Colonic mucosa (tissue), 4 donors: Measurements from ENCODE around the gene DDX39A. TPM values are rescaled to one million over a fixed set of nuclear protein-coding genes. Genes with fewer than 3 reads are reported as not detected.

Experiments
- DNase-seq: peaks from one replicate; pipeline ENCODE4 v3.0.0-alpha.2; 2020
- H3K27ac ChIP-seq: fragments of 200-600 bp; one replicate; pipeline ENCODE4 v1.8.0; 2021
- H3K27me3 ChIP-seq: fragments of 200-600 bp; one replicate; pipeline ENCODE4 v1.8.0; 2021
- H3K36me3 ChIP-seq: fragments of 200-600 bp; one replicate; pipeline ENCODE4 v1.8.0; 2021
- H3K4me1 ChIP-seq: fragments of 200-600 bp; one replicate; pipeline ENCODE4 v1.8.0; 2021; ENCODE audit warnings: mild to moderate bottlenecking
- H3K4me3 ChIP-seq: fragments of 200-600 bp; one replicate; pipeline ENCODE4 v1.8.0; 2021
- H3K9ac ChIP-seq, 2 donors: one replicate each; pipeline ENCODE4 v1.7.0; 2013; ENCODE audit warnings: control low read depth in 2 of 2, low read depth in 2 of 2, low read length in 2 of 2
- H3K9me3 ChIP-seq: fragments of 200-600 bp; one replicate; pipeline ENCODE4 v1.8.0; 2021
- CTCF ChIP-seq: fragments of 200-600 bp; IDR thresholded peaks from one replicate; pipeline ENCODE4 v1.8.0; 2022; ENCODE audit warnings: antibody characterized with exemption, mild to moderate bottlenecking
- intact Hi-C: fragments of 100-400 bp; cut with DNase I; formaldehyde crosslinking; loops from one replicate; pipeline ENCODE4 v1.14.1; 2022
- total RNA-seq, 2 donors: library from RNA; stranded (reverse); fragmentation: NEBNext Ultra II Directional in 1 of 2; extraction: Animal tissue kit (Norgen Biotek cat#: 25700) in 1 of 2; gene quantifications; one replicate each; pipeline ENCODE4 v1.2.1, GENCODE V29; 2021
- donor health status: healthy.
- donor health status: DM: no; HTN: no; CAD: no.
- donor health status: DM: no; HTN: no; CAD: no.

Gene DDX39A
- total RNA-seq, 2 donors from 2014 or later: 55.2 to 160 TPM

GRCh38 chr19:14437578-14438140, 18.5 kb upstream of the DDX39A start:
- H3K36me3 ChIP-seq: no peaks in the 10 kb centered on the region
- no peak overlapping the region for H3K27ac ChIP-seq
- intact Hi-C loops: loop anchor here (10.0 kb wide), 1 partner anchor 47 kb away; no protein-coding TSS in a partner anchor
- H3K4me3 ChIP-seq: no peak overlapping the region
- H3K4me1 ChIP-seq: peaks cover 8% of the 10 kb centered on the region
- TF ChIP-seq CTCF: no peak
- no peak overlapping the region for H3K9ac ChIP-seq
- DNase-seq: no peak
- H3K9me3 ChIP-seq: no peaks in the 10 kb centered on the region
- no peaks in the 10 kb centered on the region for H3K27me3 ChIP-seq

GRCh38 chr19:14435320-14436050, 16.3 kb upstream of the DDX39A start:
- Histone ChIP-seq H3K9ac (peak overlapping the region in 1 of 2 donors; percentile 73), H3K4me1 (peaks cover 8% of the 10 kb centered on the region)
- no peak for TF ChIP-seq CTCF

GRCh38 chr19:14434543-14435319, 15.6 kb upstream of the DDX39A start:
- intact Hi-C loops: loop anchor here (10.0 kb wide), 1 partner anchor 50 kb away; no protein-coding TSS in a partner anchor
- Histone ChIP-seq H3K9ac (peak overlapping the region; percentile 19 to 73), H3K36me3 (no peaks in the 10 kb centered on the region), H3K9me3 (no peaks in the 10 kb centered on the region), H3K27ac (peak overlapping the region; percentile 51), H3K4me1 (peaks cover 8% of the 10 kb centered on the region), H3K4me3 (no peak overlapping the region), H3K27me3 (no peaks in the 10 kb centered on the region)
- TF ChIP-seq CTCF: no peak
- DNase-seq: peak; percentile 52

More at GRCh38 chr19:14435320-14436050, 16.3 kb upstream of the DDX39A start:
- no peak for DNase-seq
- Histone ChIP-seq H3K27me3 (no peaks in the 10 kb centered on the region), H3K36me3 (no peaks in the 10 kb centered on the region), H3K4me3 (no peak overlapping the region), H3K27ac (peak overlapping the region; percentile 51), H3K9me3 (no peaks in the 10 kb centered on the region)
- intact Hi-C loops: loop anchor here (10.0 kb wide), 1 partner anchor 49 kb away; no protein-coding TSS in a partner anchor

- no peaks in the 10 kb centered on the region for H3K36me3 ChIP-seq
- H3K27ac ChIP-seq: peak overlapping the region; percentile 51
- TF ChIP-seq CTCF: no peak
- H3K9me3 ChIP-seq: no peaks in the 10 kb centered on the region
- H3K27me3 ChIP-seq: no peaks in the 10 kb centered on the region
- H3K4me1 ChIP-seq: peaks cover 8% of the 10 kb centered on the region
- peak; percentile 80 for DNase-seq
- H3K4me3 ChIP-seq: peak overlapping the region; percentile 65
- intact Hi-C loops: loop anchor here (10.0 kb wide), 1 partner anchor 51 kb away; no protein-coding TSS in a partner anchor
- peak overlapping the region; percentile 73 to 84 for H3K9ac ChIP-seq
Observed at GRCh38 chr19:14433554-14434501, 14.7 kb upstream of the DDX39A start.
